ENCODE data around the gene WIZ.
A peak's percentile ranks its signal among the peaks of the same experiment; 100 is the strongest.

Gene WIZ

DNA sequence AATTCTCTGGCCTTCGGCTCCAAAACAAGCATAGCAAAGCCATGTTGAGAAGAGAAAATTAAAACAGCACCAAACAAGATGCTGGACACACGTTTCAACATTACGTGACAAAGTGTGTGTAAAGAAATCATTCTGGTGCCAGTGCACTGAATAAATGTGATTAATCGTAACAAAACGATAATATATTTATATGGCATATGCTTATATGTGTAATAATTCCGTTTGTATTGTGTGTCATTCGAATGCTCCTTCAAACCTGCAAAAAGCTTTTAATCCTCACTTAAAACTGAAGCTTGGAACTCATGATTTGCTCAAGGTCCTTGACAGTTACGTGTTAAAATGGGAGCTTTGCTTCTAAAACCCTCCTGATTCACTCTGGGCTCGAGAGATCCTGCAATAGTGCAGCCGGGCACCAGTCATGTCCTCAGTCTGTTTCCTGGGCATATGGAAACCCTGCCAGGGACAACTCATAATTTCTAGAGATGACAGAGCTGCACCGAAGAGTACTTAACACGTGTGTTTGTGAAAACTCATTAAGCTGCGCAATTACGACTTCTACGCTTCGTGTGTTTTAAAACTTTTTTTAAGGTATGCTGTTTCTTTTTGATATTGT lies 30.2 kb downstream of the WIZ start:
- Histone ChIP-seq H2AFZ (ENCODE audit: low read depth, low read length) (peak overlapping the region; percentile 68), H3K27me3 (ENCODE audit: insufficient read depth, low read length, poor library complexity) (no peaks in the 10 kb centered on the region), H3K4me2 (ENCODE audit: insufficient read depth, low read length) (peak overlapping the region; percentile 65), H4K20me1 (ENCODE audit: insufficient read depth, low read length) (peaks cover 27% of the 10 kb centered on the region), H3K9ac (ENCODE audit: low read depth, low read length) (peak overlapping the region; percentile 41), H3K79me2 (ENCODE audit: insufficient read depth, low read length) (peaks cover 42% of the 10 kb centered on the region), H3K9me3 (ENCODE audit: insufficient read depth, low read length, severe bottlenecking) (no peaks in the 10 kb centered on the region), H3K4me1 (ENCODE audit: insufficient read depth, low read length) (peaks cover 39% of the 10 kb centered on the region), H3K27ac (ENCODE audit: low read length) (peak overlapping the region; percentile 56), H3K4me3 (ENCODE audit: low read depth in 1 of 2, low read length in 2 of 2) (peak overlapping the region in 1 of 2 experiments; percentile 48; a peak in 2 of 4 replicates), H3K36me3 (ENCODE audit: insufficient read depth, low read length) (peaks cover 41% of the 10 kb centered on the region)
- ATAC-seq (ENCODE audit: insufficient read depth, low read depth), result no peak
- DNase-seq, result no peak
- no peak for TF ChIP-seq EZH2 (IDR thresholded peaks at IDR 0.05; ENCODE audit: borderline replicate concordance, low read depth, low read length, severe bottlenecking)
- TF ChIP-seq, protein P1, sequence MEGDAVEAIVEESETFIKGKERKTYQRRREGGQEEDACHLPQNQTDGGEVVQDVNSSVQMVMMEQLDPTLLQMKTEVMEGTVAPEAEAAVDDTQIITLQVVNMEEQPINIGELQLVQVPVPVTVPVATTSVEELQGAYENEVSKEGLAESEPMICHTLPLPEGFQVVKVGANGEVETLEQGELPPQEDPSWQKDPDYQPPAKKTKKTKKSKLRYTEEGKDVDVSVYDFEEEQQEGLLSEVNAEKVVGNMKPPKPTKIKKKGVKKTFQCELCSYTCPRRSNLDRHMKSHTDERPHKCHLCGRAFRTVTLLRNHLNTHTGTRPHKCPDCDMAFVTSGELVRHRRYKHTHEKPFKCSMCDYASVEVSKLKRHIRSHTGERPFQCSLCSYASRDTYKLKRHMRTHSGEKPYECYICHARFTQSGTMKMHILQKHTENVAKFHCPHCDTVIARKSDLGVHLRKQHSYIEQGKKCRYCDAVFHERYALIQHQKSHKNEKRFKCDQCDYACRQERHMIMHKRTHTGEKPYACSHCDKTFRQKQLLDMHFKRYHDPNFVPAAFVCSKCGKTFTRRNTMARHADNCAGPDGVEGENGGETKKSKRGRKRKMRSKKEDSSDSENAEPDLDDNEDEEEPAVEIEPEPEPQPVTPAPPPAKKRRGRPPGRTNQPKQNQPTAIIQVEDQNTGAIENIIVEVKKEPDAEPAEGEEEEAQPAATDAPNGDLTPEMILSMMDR (IDR thresholded peaks at IDR 0.05; ENCODE audit: borderline replicate concordance, extremely low read depth, low read length, poor library complexity, severe bottlenecking), result no peak

DNA sequence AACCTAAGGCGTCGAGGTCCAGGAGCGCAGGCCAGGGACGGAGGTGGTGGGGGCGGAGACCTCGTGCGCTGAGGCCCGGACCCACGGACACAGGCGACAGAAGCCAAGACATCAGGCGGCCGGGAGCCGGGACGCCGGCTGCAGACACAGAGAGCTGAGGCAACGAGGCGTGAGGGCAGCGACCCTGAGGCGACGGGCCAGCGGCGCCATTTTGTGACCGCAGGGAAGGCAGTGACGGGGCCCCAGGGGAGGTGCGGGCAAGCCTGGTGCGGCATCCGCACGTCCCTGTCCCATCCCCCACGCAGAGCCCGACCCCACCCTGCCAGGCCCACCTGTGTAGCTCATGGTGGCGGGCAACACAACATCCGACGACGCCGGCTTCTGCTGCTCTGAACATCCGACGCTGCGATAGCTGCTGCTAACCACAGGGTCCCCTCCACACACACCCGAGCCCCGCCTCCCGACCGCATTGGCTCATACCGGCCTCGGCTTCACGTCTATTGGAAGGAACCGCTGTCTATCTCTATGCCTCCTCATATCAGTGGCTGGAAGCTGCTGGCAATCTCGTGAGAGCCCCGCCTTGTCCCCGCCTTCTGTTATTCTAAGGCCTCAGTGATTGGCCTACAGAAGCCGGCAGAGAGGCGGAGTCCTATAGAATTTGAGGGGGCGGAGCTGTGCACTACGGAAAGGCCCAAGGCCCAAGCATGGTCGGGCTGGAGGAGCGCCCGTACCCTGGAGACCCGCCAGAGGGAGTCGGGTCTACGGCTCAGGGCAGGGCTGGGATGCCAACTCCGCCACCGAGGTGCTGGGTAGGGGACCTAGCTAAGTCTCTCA lies 31.0 kb downstream of the WIZ start, which contains the start of gene AKAP8L:
Gene AKAP8L, minus strand, starts transcription at position 410 of the 834 bp plus-strand sequence. Its CDS starts 65 bp downstream, at position 345.
- peak; percentile 94 for ATAC-seq (ENCODE audit: insufficient read depth, low read depth)
- Histone ChIP-seq H2AFZ (ENCODE audit: low read depth, low read length) (peak within 1 kb of the TSS; percentile 81), H4K20me1 (ENCODE audit: insufficient read depth, low read length) (peaks cover 24% of the 10 kb centered on the region), H3K9me3 (ENCODE audit: insufficient read depth, low read length, severe bottlenecking) (no peaks in the 10 kb centered on the region), H3K79me2 (ENCODE audit: insufficient read depth, low read length) (peaks cover 49% of the 10 kb centered on the region), H3K36me3 (ENCODE audit: insufficient read depth, low read length) (peaks cover 33% of the 10 kb centered on the region), H3K4me2 (ENCODE audit: insufficient read depth, low read length) (peak within 1 kb of the TSS; percentile 92), H3K9ac (ENCODE audit: low read depth, low read length) (peak within 1 kb of the TSS; percentile 72), H3K4me1 (ENCODE audit: insufficient read depth, low read length) (peaks cover 39% of the 10 kb centered on the region), H3K27me3 (ENCODE audit: insufficient read depth, low read length, poor library complexity) (no peaks in the 10 kb centered on the region), H3K27ac (ENCODE audit: low read length) (peak within 1 kb of the TSS; percentile 79), H3K4me3 (ENCODE audit: low read depth in 1 of 2, low read length in 2 of 2) (peak within 1 kb of the TSS; percentile 82 to 86)
- DNase-seq, result peak; percentile 100
- no peak for TF ChIP-seq EZH2 (IDR thresholded peaks at IDR 0.05; ENCODE audit: borderline replicate concordance, low read depth, low read length, severe bottlenecking)
- TF ChIP-seq, protein P1 (IDR thresholded peaks at IDR 0.05; ENCODE audit: borderline replicate concordance, extremely low read depth, low read length, poor library complexity, severe bottlenecking), result peak; percentile 95

DNA sequence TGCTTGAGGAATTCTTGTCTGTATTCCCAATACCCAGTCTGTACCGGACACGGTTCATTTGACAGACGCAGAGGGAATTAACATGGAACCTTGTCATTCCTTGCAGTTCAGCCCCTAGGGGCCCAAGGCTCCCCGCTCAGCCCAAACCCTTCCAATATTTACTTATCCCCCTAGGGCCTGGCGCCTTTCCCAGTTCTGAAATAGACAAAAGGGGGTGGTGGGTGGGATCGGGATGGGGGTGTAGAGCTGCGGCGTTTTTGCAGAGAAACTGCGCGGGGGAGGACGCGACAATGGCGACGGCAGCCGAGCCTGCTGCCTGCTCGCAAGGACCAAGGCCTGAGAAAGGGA lies 31.6 kb downstream of the WIZ start:
- Histone ChIP-seq H2AFZ (ENCODE audit: low read depth, low read length) (peak overlapping the region; percentile 81), H3K9me3 (ENCODE audit: insufficient read depth, low read length, severe bottlenecking) (no peaks in the 10 kb centered on the region), H3K27me3 (ENCODE audit: insufficient read depth, low read length, poor library complexity) (no peaks in the 10 kb centered on the region), H3K9ac (ENCODE audit: low read depth, low read length) (peak overlapping the region; percentile 72), H3K4me3 (ENCODE audit: low read depth in 1 of 2, low read length in 2 of 2) (peak overlapping the region; percentile 82 to 86), H3K4me2 (ENCODE audit: insufficient read depth, low read length) (peak overlapping the region; percentile 92), H3K27ac (ENCODE audit: low read length) (peak overlapping the region; percentile 79), H3K36me3 (ENCODE audit: insufficient read depth, low read length) (peaks cover 28% of the 10 kb centered on the region), H4K20me1 (ENCODE audit: insufficient read depth, low read length) (peaks cover 30% of the 10 kb centered on the region), H3K4me1 (ENCODE audit: insufficient read depth, low read length) (peaks cover 39% of the 10 kb centered on the region), H3K79me2 (ENCODE audit: insufficient read depth, low read length) (peaks cover 55% of the 10 kb centered on the region)
- no peak for DNase-seq
- no peak for ATAC-seq (ENCODE audit: insufficient read depth, low read depth)
- TF ChIP-seq EZH2 (IDR thresholded peaks at IDR 0.05; ENCODE audit: borderline replicate concordance, low read depth, low read length, severe bottlenecking), result no peak
- TF ChIP-seq, protein P1 (IDR thresholded peaks at IDR 0.05; ENCODE audit: borderline replicate concordance, extremely low read depth, low read length, poor library complexity, severe bottlenecking), result no peak
